Measurements from ENCODE around the gene WDR72. TPM values are rescaled to one million over a fixed set of nuclear protein-coding genes. Genes with fewer than 3 reads are reported as not detected.

Gene WDR72
- polyA plus RNA-seq, 1 experiment = not detected

DNA sequence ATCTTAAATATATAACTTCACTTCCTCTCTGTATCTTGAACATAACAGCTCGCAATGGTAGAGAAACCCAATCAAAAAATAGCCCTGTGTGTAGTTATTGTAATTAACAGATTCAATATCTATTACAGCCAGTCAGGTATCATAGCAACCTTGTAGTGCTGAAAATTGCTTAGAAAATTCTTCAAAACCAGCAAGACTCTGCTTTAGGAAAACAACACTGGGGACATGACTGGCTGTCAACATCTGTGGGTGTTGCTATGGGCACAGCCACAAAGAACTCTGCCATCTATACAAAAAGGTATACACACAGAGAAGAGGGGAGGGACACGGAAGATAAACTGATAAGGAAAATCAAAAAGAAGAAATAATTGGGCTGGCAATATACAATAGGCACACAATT is 101.2 kb downstream of the WDR72 start:
- no peak overlapping the region for H3K4me3 ChIP-seq (ENCODE audit: low read depth, low read length)
- ChIA-PET CTCF (no interaction called here), POLR2A (no interaction called here)
- no peaks in the 10 kb centered on the region for H3K27me3 ChIP-seq (ENCODE audit: control insufficient read depth, insufficient read depth, low read length)
- H3K36me3 ChIP-seq (ENCODE audit: control insufficient read depth, insufficient read depth, low read length) = no peaks in the 10 kb centered on the region
- TF ChIP-seq, protein P1, sequence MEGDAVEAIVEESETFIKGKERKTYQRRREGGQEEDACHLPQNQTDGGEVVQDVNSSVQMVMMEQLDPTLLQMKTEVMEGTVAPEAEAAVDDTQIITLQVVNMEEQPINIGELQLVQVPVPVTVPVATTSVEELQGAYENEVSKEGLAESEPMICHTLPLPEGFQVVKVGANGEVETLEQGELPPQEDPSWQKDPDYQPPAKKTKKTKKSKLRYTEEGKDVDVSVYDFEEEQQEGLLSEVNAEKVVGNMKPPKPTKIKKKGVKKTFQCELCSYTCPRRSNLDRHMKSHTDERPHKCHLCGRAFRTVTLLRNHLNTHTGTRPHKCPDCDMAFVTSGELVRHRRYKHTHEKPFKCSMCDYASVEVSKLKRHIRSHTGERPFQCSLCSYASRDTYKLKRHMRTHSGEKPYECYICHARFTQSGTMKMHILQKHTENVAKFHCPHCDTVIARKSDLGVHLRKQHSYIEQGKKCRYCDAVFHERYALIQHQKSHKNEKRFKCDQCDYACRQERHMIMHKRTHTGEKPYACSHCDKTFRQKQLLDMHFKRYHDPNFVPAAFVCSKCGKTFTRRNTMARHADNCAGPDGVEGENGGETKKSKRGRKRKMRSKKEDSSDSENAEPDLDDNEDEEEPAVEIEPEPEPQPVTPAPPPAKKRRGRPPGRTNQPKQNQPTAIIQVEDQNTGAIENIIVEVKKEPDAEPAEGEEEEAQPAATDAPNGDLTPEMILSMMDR (IDR thresholded peaks at IDR 0.05; ENCODE audit: insufficient read depth, low read depth, low read length) = no peak
- no peak for DNase-seq (ENCODE audit: low read depth)

DNA sequence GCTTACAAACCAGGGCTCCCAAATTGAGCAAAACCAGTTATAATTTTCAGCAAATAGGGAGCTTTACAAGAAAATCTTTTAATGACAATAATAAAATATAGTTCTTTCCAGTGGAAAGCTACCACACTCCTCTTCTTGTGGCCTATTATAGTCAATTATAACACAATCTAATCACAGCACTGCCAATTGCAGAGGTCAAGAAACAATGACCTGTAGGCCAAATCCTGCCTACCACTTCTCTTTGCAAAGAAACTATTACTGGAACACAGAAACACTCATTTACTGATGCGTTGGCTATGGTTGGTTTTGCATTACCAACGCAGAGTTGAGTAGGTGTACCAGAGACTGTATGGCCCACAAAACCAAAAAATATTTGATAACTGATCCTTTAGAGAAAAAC is 110.5 kb downstream of the WDR72 start:
- no peaks in the 10 kb centered on the region for H3K36me3 ChIP-seq (ENCODE audit: control insufficient read depth, insufficient read depth, low read length)
- ChIA-PET CTCF (no interaction called here), POLR2A (no interaction called here)
- no peaks in the 10 kb centered on the region for H3K27me3 ChIP-seq (ENCODE audit: control insufficient read depth, insufficient read depth, low read length)
- no peak for DNase-seq (ENCODE audit: low read depth)
- no peak overlapping the region for H3K4me3 ChIP-seq (ENCODE audit: low read depth, low read length)
- TF ChIP-seq, protein P1 (IDR thresholded peaks at IDR 0.05; ENCODE audit: insufficient read depth, low read depth, low read length) = no peak

- ChIA-PET POLR2A (no interaction called here), CTCF (interaction anchor here (0.5 kb wide), 1 partner anchor 31 kb away, joined by 3 read pairs; no protein-coding TSS in a partner anchor)
- TF ChIP-seq, protein P1 (IDR thresholded peaks at IDR 0.05; ENCODE audit: insufficient read depth, low read depth, low read length) = no peak
- Histone ChIP-seq H3K36me3 (ENCODE audit: control insufficient read depth, insufficient read depth, low read length) (no peaks in the 10 kb centered on the region), H3K4me3 (ENCODE audit: low read depth, low read length) (no peak overlapping the region), H3K27me3 (ENCODE audit: control insufficient read depth, insufficient read depth, low read length) (no peaks in the 10 kb centered on the region)
- no peak for DNase-seq (ENCODE audit: low read depth)
Measured at GRCh38 chr15:53644660-53645059, 114.8 kb downstream of the WDR72 start.

DNA sequence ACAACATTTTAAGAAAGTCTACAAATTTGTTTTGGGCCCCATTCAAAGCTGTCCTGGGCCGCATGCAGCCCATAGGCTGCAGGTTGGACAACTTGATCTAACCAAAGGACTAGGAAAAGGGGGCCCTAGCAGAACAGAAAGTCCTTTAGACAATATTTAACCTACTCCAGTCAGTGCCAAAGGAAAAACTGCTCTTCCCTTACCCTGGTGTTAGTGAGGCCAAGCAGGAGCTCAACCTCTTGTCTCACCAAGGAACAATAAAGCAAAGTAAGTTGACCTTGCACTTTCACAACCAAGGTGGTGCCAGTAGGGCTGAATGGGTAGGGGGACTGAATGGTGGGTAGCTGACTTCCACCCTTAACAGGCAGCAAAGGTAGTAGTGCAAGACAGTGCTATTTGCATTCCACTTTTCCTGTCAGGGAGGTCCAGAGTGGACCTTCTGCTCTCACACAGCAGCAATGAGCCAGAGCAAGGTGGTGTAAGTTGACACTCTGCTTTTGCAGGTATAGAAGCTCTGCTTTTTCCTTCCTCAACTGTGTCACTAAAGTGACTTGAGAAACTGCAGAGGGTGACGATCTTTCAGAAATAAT is 124.9 kb downstream of the WDR72 start:
- TF ChIP-seq, protein P1 (IDR thresholded peaks at IDR 0.05; ENCODE audit: insufficient read depth, low read depth, low read length) = no peak
- Histone ChIP-seq H3K4me3 (ENCODE audit: low read depth, low read length) (no peak overlapping the region), H3K36me3 (ENCODE audit: control insufficient read depth, insufficient read depth, low read length) (no peaks in the 10 kb centered on the region), H3K27me3 (ENCODE audit: control insufficient read depth, insufficient read depth, low read length) (no peaks in the 10 kb centered on the region)
- CTCF ChIA-PET = no interaction called here
- POLR2A ChIA-PET = no interaction called here
- DNase-seq (ENCODE audit: low read depth) = no peak

- no peaks in the 10 kb centered on the region for H3K36me3 ChIP-seq (ENCODE audit: control insufficient read depth, insufficient read depth, low read length)
- POLR2A ChIA-PET = no interaction called here
- H3K27me3 ChIP-seq (ENCODE audit: control insufficient read depth, insufficient read depth, low read length) = no peaks in the 10 kb centered on the region
- H3K4me3 ChIP-seq (ENCODE audit: low read depth, low read length) = no peak overlapping the region
- TF ChIP-seq, protein P1 (IDR thresholded peaks at IDR 0.05; ENCODE audit: insufficient read depth, low read depth, low read length) = no peak
- CTCF ChIA-PET = no interaction called here
- DNase-seq (ENCODE audit: low read depth) = no peak
Measured at GRCh38 chr15:53627279-53627678, 132.2 kb downstream of the WDR72 start.
